PC-9 (cell line): ENCODE results near the gene TYROBP. TPM values are rescaled to one million over a fixed set of nuclear protein-coding genes. Genes with fewer than 3 reads are reported as not detected.

Source experiments
- BruUV-seq: library from RNA; stranded (reverse); fragments of 400-500 nt; replicated peaks from 2 replicates; lab custom pipeline; 2021; lab: Mats Ljungman, UMichigan
- CTCF ChIA-PET: fragments of 300-600 bp; sonication (Branson Sonifier 250); formaldehyde crosslinking; loops from one replicate; lab custom pipeline; 2022; ENCODE audit warnings: antibody characterized with exemption; lab: Charles Lee
- POLR2A ChIA-PET: fragments of 300-600 bp; sonication (Branson Sonifier 250); formaldehyde crosslinking; loops from one replicate; lab custom pipeline; 2022; ENCODE audit warnings: antibody characterized with exemption; ENCODE audit not compliant: unreplicated experiment; lab: Charles Lee
- DNase-seq, 2 experiments: peaks; one replicate each; pipeline versions ENCODE4 v3.0.0 to v3.0.0-alpha.2; 2015 to 2022; ENCODE audit warnings: mixed read lengths in 1 of 2
- H2AFZ ChIP-seq: fragments of 200-600 bp; sonication (generic); 2 replicates; pipeline ENCODE4 v1.8.1; 2017; ENCODE audit warnings: antibody characterized with exemption
- H3F3A ChIP-seq: fragments of 200-600 bp; sonication (generic); 2 replicates; pipeline ENCODE4 v1.8.1; 2017; ENCODE audit warnings: antibody characterized with exemption, mild to moderate bottlenecking, low read depth; ENCODE audit not compliant: insufficient read depth
- H3K27ac ChIP-seq: fragments of 200-600 bp; sonication (generic); 2 replicates; pipeline ENCODE4 v1.6.1; 2016; ENCODE audit warnings: mixed run types
- H3K27me3 ChIP-seq: fragments of 200-600 bp; sonication (generic); 2 replicates; pipeline ENCODE4 v1.6.1; 2016; ENCODE audit warnings: low read depth, mixed run types; ENCODE audit not compliant: insufficient read depth
- H3K36me3 ChIP-seq: fragments of 200-600 bp; sonication (generic); 2 replicates; pipeline ENCODE4 v1.6.1; 2016; ENCODE audit warnings: low read depth, mixed run types
- H3K4me1 ChIP-seq: fragments of 200-600 bp; sonication (generic); replicated peaks from 2 replicates; pipeline ENCODE4 v1.6.1; 2016; ENCODE audit warnings: mixed run types; ENCODE audit not compliant: insufficient read depth
- H3K4me2 ChIP-seq: fragments of 200-600 bp; sonication (generic); 2 replicates; pipeline ENCODE4 v1.6.1; 2017; ENCODE audit warnings: mixed run types
- H3K4me3 ChIP-seq: fragments of 200-600 bp; sonication (generic); 2 replicates; pipeline ENCODE4 v1.6.1; 2016; ENCODE audit warnings: mixed run types
- H3K79me2 ChIP-seq: fragments of 200-600 bp; sonication (generic); 2 replicates; pipeline ENCODE4 v1.6.1; 2017; ENCODE audit warnings: low read depth, mixed run types
- H3K9me2 ChIP-seq: fragments of 200-600 bp; sonication (generic); 2 replicates; pipeline ENCODE4 v1.8.1; 2017; ENCODE audit warnings: mild to moderate bottlenecking; ENCODE audit not compliant: insufficient read depth
- H3K9me3 ChIP-seq: fragments of 200-600 bp; sonication (generic); 2 replicates; pipeline ENCODE4 v1.8.1; 2016; ENCODE audit warnings: low read depth; ENCODE audit not compliant: insufficient read depth
- H4K20me1 ChIP-seq: fragments of 200-600 bp; sonication (generic); 2 replicates; pipeline ENCODE4 v1.8.1; 2017; ENCODE audit not compliant: insufficient read depth
- EZH2 ChIP-seq: fragments of 200-600 bp; sonication (generic); IDR thresholded peaks from 2 replicates; pipeline ENCODE4 v1.8.0; 2017; ENCODE audit warnings: antibody characterized with exemption, low read depth
- intact Hi-C: fragments of 100-400 bp; cut with micrococcal nuclease; formaldehyde crosslinking; loops from one replicate; pipeline ENCODE4 v1.10.0; 2022; ENCODE audit not compliant: unreplicated experiment
- total RNA-seq: library from RNA; stranded (reverse); gene quantifications from 2 replicates; pipeline ENCODE4 v1.2.3, GENCODE V29; 2021
- TF ChIP-seq, protein P1 (sequence below): fragments of 200-600 bp; sonication (generic); conservative IDR thresholded peaks from 2 replicates; pipeline ENCODE4 v1.6.1; 2017; ENCODE audit warnings: mixed run types, antibody characterized with exemption, mild to moderate bottlenecking, moderate library complexity

Gene TYROBP
- total RNA-seq, 1 experiment from 2014 or later = not detected

DNA sequence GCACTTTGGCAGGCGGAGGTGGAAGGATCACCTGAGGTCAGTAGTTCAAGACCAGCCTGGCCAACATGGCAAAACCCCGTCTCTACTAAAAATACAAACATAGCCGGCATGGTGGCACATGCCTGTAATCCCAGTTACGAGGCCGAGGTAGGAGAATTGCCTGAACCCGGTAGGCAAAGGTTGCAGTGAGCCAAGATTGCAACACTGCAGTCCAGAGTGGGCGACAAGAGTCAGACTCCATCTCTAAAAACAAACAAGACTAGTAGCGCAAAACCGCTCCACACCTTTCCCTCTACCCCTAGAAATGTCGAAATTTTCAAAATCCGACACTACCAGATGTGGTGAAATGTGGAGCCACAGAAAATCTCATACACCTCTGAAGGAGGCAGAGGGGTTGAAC, 11.2 kb upstream of the TYROBP start:
- H3K4me2 ChIP-seq = no peak overlapping the region
- H2AFZ ChIP-seq = no peak overlapping the region
- no peak overlapping the region for H3K27ac ChIP-seq
- 0 out of 2 replicates have a peak, but pooled peaks cover 3% of the 10 kb centered on the region for H3F3A ChIP-seq
- no peak for TF ChIP-seq EZH2
- TF ChIP-seq, protein P1, sequence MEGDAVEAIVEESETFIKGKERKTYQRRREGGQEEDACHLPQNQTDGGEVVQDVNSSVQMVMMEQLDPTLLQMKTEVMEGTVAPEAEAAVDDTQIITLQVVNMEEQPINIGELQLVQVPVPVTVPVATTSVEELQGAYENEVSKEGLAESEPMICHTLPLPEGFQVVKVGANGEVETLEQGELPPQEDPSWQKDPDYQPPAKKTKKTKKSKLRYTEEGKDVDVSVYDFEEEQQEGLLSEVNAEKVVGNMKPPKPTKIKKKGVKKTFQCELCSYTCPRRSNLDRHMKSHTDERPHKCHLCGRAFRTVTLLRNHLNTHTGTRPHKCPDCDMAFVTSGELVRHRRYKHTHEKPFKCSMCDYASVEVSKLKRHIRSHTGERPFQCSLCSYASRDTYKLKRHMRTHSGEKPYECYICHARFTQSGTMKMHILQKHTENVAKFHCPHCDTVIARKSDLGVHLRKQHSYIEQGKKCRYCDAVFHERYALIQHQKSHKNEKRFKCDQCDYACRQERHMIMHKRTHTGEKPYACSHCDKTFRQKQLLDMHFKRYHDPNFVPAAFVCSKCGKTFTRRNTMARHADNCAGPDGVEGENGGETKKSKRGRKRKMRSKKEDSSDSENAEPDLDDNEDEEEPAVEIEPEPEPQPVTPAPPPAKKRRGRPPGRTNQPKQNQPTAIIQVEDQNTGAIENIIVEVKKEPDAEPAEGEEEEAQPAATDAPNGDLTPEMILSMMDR = no peak
- no TSS peak for BruUV-seq
- no peak for DNase-seq
- no peaks in the 10 kb centered on the region for H4K20me1 ChIP-seq
- no peaks in the 10 kb centered on the region for H3K79me2 ChIP-seq
- intact Hi-C loops = no loop called here
- ChIA-PET POLR2A (no interaction called here), CTCF (no interaction called here)
- H3K4me1 ChIP-seq = no peaks in the 10 kb centered on the region
- no peaks in the 10 kb centered on the region for H3K9me3 ChIP-seq
- H3K4me3 ChIP-seq = no peak overlapping the region
- peaks cover 23% of the 10 kb centered on the region for H3K27me3 ChIP-seq
- no peaks in the 10 kb centered on the region for H3K9me2 ChIP-seq
- no peaks in the 10 kb centered on the region for H3K36me3 ChIP-seq

DNA sequence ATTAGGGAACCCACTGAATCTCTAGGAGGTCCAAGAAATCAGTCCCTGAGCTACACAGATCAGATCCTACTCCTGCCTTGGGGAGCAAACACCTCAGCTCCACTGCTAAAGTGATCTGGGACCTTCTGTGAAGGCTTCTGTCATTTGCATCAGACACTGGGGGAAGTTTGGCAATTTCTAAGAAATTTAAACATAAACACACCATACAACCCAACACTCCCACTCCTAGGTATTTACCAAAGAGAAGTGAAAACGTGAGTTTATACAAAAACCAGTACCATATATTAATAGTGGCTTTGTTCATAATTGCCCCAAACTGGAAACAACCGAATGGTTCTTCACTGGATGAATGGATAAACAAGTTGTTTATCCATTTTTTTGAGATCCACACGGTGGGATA, 7.3 kb upstream of the TYROBP start:
- peaks cover 23% of the 10 kb centered on the region for H3K27me3 ChIP-seq
- no peak overlapping the region for H3K4me2 ChIP-seq
- no peaks in the 10 kb centered on the region for H3K79me2 ChIP-seq
- H3K4me1 ChIP-seq = no peaks in the 10 kb centered on the region
- H3K9me3 ChIP-seq = no peaks in the 10 kb centered on the region
- POLR2A ChIA-PET = no interaction called here
- no TSS peak for BruUV-seq
- no peaks in the 10 kb centered on the region for H4K20me1 ChIP-seq
- no peak overlapping the region for H2AFZ ChIP-seq
- CTCF ChIA-PET = no interaction called here
- H3K36me3 ChIP-seq = no peaks in the 10 kb centered on the region
- H3K27ac ChIP-seq = no peak overlapping the region
- intact Hi-C loops = no loop called here
- no peaks in the 10 kb centered on the region for H3F3A ChIP-seq
- TF ChIP-seq, protein P1 = no peak
- TF ChIP-seq EZH2 = no peak
- no peak overlapping the region for H3K4me3 ChIP-seq
- no peak for DNase-seq
- H3K9me2 ChIP-seq = no peaks in the 10 kb centered on the region

GRCh38 chr19:35913589-35913988, 5.5 kb upstream of the TYROBP start:
- Histone ChIP-seq H3K27ac (no peak overlapping the region), H3K27me3 (peaks cover 19% of the 10 kb centered on the region; the same call in 1 of the 2 replicates), H3K4me2 (no peak overlapping the region), H3K4me3 (no peak overlapping the region), H3F3A (no peaks in the 10 kb centered on the region), H3K9me3 (no peaks in the 10 kb centered on the region), H3K79me2 (no peaks in the 10 kb centered on the region), H3K4me1 (no peaks in the 10 kb centered on the region), H3K36me3 (no peaks in the 10 kb centered on the region), H3K9me2 (no peaks in the 10 kb centered on the region), H4K20me1 (no peaks in the 10 kb centered on the region), H2AFZ (no peak overlapping the region)
- intact Hi-C loops = no loop called here
- TF ChIP-seq EZH2 = no peak
- TF ChIP-seq, protein P1 = no peak
- BruUV-seq = no TSS peak
- no peak for DNase-seq
- POLR2A ChIA-PET = no interaction called here
- CTCF ChIA-PET = no interaction called here
